Lung microvascular endothelial cell (primary cell): ENCODE results near the gene FBN1. TPM values are rescaled to one million over a fixed set of nuclear protein-coding genes. Genes with fewer than 3 reads are reported as not detected.
A peak's percentile ranks its signal among the peaks of the same experiment; 100 is the strongest.

Experiments used
- DNase-seq, 2 donors: peaks; one replicate each; pipeline versions ENCODE4 v3.0.0 to v3.0.0-alpha.2; 2010; ENCODE audit warnings: low read depth in 2 of 2
- total RNA-seq: library from RNA; depleted of rRNA; stranded (reverse); fragments of >200 nt; gene quantifications from 2 replicates; pipeline ENCODE4 v1.2.1, GENCODE V29; 2014

Gene FBN1
- total RNA-seq, 1 donor from 2014 or later: 69.0 TPM

- no peak for DNase-seq
These were observed 239.1 kb downstream of the FBN1 start for GRCh38 chr15:48406266-48406891.

GRCh38 chr15:48402427-48403177, 242.9 kb downstream of the FBN1 start:
- peak; percentile 62 to 65 for DNase-seq

- DNase-seq: no peak
These were observed 245.4 kb downstream of the FBN1 start for GRCh38 chr15:48400086-48400485.

GRCh38 chr15:48397841-48398240, 247.7 kb downstream of the FBN1 start:
- DNase-seq: peak; percentile 57 to 64

DNA sequence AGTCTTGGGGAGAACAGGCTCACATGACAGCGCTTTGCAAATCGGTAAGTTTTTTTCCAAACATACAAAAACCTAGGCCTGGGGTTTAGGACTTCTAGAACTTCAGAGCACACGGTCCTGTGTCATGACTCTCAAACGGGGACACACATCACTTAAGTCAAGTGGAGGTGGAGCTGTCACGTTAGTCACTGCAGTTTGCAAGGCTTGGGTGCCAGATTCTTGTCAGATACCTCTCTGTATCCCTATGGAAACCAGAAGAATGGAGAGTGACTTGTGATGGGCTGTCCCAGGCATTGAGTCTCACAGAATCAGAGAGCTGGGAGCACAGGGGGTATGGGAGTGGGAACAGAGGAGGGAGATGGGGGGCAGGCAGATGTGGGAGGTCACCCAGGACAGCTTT, 249.5 kb downstream of the FBN1 start:
- DNase-seq: no peak

DNA sequence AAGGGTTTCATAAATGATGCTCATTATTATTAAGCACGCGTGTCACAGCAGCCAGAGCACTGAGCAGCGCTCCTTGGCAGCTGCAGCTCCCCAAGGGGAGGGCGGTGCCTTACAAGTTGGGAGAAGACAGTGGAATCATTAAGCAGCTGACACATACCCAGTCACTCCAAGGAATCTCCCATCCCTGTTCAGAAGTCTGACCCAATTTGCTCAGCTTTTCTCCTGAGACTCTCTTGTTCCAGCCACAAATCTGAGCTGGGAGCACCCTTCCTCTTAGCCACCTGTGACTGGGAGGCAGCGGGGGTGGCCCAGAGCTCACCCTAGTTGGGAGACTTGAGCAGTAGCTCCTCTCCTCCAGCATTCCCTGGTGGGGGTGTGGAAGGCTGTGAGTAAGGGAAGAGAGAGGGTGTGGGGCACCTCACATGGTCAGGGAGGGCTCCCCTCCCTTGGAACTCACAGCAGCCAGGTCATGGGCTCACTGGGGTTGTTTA, 249.9 kb downstream of the FBN1 start:
- no peak for DNase-seq

GRCh38 chr15:48394970-48395369, 250.5 kb downstream of the FBN1 start:
- no peak for DNase-seq

DNA sequence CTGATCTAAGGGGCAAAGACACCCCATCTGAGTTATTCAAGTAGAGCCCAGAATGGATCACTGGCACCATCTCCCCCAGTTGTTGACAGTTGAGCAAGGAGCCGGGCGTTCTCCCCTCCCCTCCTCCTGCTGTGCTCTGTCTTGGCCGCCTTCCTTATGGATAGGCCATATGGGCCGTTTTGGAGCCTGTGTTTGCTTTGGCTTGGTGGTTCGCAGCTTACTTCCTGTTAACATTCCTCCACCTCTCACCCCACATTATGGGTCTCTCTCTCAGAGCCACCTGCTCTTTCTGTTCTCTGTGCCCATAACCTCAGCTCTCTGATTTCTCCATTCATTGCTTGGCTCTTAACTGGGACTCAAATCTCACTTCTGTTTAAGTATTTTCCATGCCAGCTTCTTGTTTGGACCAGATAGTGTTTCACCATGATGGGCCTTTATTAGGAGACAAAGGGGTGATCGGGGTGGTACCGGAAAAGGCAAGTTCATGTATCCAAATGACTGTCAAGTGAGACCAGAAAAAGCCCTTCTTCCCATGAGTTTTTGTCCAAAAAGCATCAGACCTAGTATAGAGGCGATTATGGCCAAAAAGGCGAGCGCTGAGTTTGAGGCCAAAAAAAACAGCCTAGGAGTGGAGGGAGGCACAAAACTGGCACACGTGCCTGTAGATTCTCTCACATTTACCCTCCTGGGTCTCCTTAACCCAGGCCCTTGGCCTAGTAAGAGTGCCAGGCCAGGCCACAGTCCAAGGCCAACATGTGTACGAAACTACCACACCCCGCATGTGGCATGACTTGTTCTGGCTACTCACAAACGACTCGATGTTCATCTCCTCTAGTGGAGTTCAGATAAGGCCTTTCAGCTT, 251.6 kb downstream of the FBN1 start:
- DNase-seq: peak; percentile 65 to 73

GRCh38 chr15:48392356-48392755, 253.2 kb downstream of the FBN1 start:
- peak; percentile 71 to 85 for DNase-seq

GRCh38 chr15:48391950-48392349, 253.6 kb downstream of the FBN1 start:
- DNase-seq: no peak

DNA sequence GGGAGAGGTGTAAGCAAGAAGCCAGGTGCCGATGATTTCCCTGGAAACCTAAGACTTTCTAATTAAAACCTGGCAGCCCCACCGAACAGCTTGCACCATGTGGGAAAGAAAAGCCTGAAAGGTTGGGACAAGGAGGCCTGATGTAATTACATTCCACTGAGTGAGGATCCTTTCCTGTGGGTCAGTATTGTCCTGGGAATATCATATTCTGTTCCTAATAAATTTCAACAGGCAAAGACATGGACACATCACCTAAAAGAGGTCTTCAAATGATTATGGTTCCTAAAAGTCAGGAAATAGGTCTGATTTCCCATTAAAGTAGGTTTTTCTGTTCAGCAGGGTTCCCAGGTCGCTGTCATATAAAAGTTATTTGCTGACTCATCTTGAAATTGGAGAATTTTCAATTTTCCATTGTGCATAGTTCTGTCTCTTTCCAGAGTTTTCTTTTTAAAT, 255.8 kb downstream of the FBN1 start:
- peak; percentile 31 to 66 for DNase-seq

- DNase-seq: no peak
These were observed 256.6 kb downstream of the FBN1 start for GRCh38 chr15:48388910-48389309.

GRCh38 chr15:48388016-48388851, 257.3 kb downstream of the FBN1 start:
- DNase-seq: peak in 1 of 2 donors; percentile 29

- DNase-seq: peak; percentile 20 to 97
These were observed 260.3 kb downstream of the FBN1 start for GRCh38 chr15:48385031-48385830.

- peak in 1 of 2 donors; percentile 22 for DNase-seq
These were observed 260.9 kb downstream of the FBN1 start for GRCh38 chr15:48384616-48385015.

DNA sequence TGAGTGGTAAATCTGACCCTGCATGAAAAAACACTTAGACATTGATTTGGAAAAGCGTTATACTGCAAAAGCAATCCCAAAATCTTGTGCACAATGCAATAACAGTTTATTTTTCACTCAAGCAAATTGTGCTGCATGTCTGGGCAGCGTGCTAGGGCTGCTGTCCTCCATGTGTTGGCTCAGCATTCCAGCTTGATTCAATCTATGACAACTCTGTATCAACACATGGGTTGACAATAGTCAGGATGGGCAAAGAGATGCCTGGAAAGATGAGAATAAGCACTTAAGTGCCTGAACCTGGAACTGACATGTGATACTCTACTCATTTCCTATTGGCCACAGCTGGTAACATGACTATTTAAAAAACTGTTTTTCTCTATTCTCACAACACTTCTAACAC, 262.5 kb downstream of the FBN1 start:
- no peak for DNase-seq

DNA sequence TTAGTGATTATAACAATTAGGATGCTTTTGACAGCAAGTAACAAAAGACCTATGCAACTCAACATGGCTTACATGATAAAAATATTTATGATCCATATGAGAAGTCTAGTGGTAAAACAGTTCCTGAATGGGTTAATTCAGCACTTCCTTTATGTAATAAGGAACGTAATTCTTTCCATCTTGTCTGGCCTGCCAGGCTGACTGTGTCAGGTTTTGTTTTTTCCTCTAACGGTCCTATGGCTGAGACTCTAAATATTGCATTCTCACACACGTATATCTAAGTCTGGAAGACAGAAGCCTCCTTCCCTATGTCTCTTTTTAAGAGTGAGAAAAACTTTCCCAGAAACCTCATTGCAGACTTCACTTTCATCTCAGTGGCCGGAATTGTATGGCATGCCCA, 263.6 kb downstream of the FBN1 start:
- peak; percentile 34 for DNase-seq

DNA sequence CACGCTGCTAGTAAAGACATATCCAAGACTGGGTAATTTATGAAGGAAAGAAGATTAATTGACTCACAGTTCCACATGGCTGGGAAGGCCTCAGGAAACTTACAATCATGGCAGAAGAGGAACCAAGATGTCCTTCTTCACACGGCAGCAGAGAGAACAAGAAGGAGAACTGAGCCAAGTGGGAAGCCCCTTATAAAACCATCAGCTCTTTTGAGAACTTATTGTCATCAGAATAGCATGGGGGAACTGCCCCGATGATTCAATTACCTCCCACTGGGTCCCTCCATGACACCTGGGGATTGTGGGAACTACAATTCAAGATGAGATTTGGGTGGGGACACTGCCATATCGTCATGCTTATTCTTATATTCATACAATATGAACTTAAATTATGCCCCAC, 265.3 kb downstream of the FBN1 start:
- no peak for DNase-seq

GRCh38 chr15:48375767-48376166, 269.7 kb downstream of the FBN1 start:
- DNase-seq: no peak

DNA sequence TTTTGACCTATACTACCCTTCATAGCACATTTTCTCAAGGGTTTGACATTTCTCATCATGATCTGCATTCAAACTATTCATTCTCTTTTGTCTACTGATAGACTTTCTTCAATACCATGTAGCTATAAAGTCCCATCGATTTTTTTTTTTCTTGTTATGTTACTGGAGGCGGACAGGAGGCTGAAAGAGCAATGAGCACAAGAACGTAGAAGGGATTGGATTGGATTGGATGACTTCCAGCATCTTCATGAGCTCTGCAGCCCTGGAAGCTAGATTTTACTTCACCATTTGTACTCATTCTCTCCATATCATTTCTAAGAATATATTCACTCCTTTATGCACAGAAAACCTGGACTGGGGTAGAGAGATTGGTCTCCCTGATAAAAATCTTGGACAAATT, 271.0 kb downstream of the FBN1 start:
- no peak for DNase-seq
